Colonic mucosa (tissue), 4 donors: ENCODE data around the gene ERV3-1. TPM values are rescaled to one million over a fixed set of nuclear protein-coding genes. Genes with fewer than 3 reads are reported as not detected.

Source experiments
- DNase-seq: peaks from one replicate; pipeline ENCODE4 v3.0.0-alpha.2; 2020
- H3K27ac ChIP-seq: fragments of 200-600 bp; one replicate; pipeline ENCODE4 v1.8.0; 2021
- H3K27me3 ChIP-seq: fragments of 200-600 bp; one replicate; pipeline ENCODE4 v1.8.0; 2021
- H3K36me3 ChIP-seq: fragments of 200-600 bp; one replicate; pipeline ENCODE4 v1.8.0; 2021
- H3K4me1 ChIP-seq: fragments of 200-600 bp; one replicate; pipeline ENCODE4 v1.8.0; 2021; ENCODE audit warnings: mild to moderate bottlenecking
- H3K4me3 ChIP-seq: fragments of 200-600 bp; one replicate; pipeline ENCODE4 v1.8.0; 2021
- H3K9ac ChIP-seq, 2 donors: one replicate each; pipeline ENCODE4 v1.7.0; 2013; ENCODE audit warnings: control low read depth in 2 of 2, low read depth in 2 of 2, low read length in 2 of 2
- H3K9me3 ChIP-seq: fragments of 200-600 bp; one replicate; pipeline ENCODE4 v1.8.0; 2021
- intact Hi-C: fragments of 100-400 bp; cut with DNase I; formaldehyde crosslinking; loops from one replicate; pipeline ENCODE4 v1.14.1; 2022
- total RNA-seq, 2 donors: library from RNA; stranded (reverse); fragmentation: NEBNext Ultra II Directional in 1 of 2; extraction: Animal tissue kit (Norgen Biotek cat#: 25700) in 1 of 2; gene quantifications; one replicate each; pipeline ENCODE4 v1.2.1, GENCODE V29; 2021
- TF ChIP-seq, protein P1 (sequence below): fragments of 200-600 bp; IDR thresholded peaks from one replicate; pipeline ENCODE4 v1.8.0; 2022; ENCODE audit warnings: antibody characterized with exemption, mild to moderate bottlenecking
- donor health status: healthy.
- donor health status: DM: no; HTN: no; CAD: no.
- donor health status: DM: no; HTN: no; CAD: no.

The ERV3-1 gene
- total RNA-seq, 2 donors from 2014 or later = 5.5 to 7.7 TPM

DNA sequence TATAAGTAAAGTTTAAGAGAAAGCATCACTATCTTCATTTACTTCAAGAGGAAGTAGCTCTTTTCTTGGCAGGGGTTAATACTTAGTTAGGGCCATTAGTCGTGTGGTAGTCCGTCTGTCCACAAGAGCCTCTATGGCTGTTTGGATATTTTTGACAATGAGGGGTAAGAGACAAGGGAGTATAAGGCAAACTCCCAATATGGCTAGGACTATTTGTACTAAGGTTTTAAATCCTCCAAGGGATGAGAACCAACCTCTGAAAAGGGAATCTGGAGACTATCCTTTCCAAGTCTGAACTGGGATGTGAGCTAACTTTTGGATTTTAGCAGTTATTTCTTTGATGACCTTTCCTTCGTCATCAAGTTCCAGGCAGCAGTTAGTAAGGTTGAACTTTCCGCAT, 15.6 kb downstream of the ERV3-1 start, which contains the start of gene ZNF117:
ZNF117 (minus strand) TSS at position 101 of the 400 bp plus-strand sequence.
- TF ChIP-seq, protein P1, sequence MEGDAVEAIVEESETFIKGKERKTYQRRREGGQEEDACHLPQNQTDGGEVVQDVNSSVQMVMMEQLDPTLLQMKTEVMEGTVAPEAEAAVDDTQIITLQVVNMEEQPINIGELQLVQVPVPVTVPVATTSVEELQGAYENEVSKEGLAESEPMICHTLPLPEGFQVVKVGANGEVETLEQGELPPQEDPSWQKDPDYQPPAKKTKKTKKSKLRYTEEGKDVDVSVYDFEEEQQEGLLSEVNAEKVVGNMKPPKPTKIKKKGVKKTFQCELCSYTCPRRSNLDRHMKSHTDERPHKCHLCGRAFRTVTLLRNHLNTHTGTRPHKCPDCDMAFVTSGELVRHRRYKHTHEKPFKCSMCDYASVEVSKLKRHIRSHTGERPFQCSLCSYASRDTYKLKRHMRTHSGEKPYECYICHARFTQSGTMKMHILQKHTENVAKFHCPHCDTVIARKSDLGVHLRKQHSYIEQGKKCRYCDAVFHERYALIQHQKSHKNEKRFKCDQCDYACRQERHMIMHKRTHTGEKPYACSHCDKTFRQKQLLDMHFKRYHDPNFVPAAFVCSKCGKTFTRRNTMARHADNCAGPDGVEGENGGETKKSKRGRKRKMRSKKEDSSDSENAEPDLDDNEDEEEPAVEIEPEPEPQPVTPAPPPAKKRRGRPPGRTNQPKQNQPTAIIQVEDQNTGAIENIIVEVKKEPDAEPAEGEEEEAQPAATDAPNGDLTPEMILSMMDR = no peak
- H3K9ac ChIP-seq = no peak within 1 kb of the TSS
- H3K36me3 ChIP-seq = no peaks in the 10 kb centered on the region
- no peak within 1 kb of the TSS for H3K27ac ChIP-seq
- H3K4me3 ChIP-seq = no peak within 1 kb of the TSS
- H3K27me3 ChIP-seq = no peaks in the 10 kb centered on the region
- H3K9me3 ChIP-seq = no peaks in the 10 kb centered on the region
- intact Hi-C loops = no loop called here
- no peak for DNase-seq
- H3K4me1 ChIP-seq = no peaks in the 10 kb centered on the region

DNA sequence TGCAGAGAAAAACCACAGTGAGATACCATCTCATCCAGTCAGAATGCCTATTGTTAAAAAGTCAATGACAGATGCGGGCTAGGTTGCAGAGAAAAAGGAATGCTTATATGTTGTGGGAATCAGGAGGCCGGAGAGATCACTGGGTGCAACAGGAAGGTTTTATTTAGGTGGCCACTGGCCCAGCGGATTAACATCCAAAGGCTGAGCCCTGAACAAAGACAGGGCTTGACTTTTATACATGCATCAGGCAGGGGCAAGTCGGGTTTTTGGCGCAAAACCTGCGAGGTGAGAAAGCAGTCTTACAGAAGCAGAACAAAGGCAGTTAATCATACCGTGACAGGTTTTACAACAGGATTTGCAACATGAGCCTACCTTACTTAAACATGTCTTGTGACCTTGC, 16.3 kb downstream of the ERV3-1 start:
- H3K4me1 ChIP-seq = no peaks in the 10 kb centered on the region
- TF ChIP-seq, protein P1 = no peak
- intact Hi-C loops = no loop called here
- H3K4me3 ChIP-seq = no peak overlapping the region
- no peaks in the 10 kb centered on the region for H3K36me3 ChIP-seq
- no peaks in the 10 kb centered on the region for H3K9me3 ChIP-seq
- H3K27ac ChIP-seq = no peak overlapping the region
- H3K27me3 ChIP-seq = no peaks in the 10 kb centered on the region
- H3K9ac ChIP-seq = no peak overlapping the region
- no peak for DNase-seq

DNA sequence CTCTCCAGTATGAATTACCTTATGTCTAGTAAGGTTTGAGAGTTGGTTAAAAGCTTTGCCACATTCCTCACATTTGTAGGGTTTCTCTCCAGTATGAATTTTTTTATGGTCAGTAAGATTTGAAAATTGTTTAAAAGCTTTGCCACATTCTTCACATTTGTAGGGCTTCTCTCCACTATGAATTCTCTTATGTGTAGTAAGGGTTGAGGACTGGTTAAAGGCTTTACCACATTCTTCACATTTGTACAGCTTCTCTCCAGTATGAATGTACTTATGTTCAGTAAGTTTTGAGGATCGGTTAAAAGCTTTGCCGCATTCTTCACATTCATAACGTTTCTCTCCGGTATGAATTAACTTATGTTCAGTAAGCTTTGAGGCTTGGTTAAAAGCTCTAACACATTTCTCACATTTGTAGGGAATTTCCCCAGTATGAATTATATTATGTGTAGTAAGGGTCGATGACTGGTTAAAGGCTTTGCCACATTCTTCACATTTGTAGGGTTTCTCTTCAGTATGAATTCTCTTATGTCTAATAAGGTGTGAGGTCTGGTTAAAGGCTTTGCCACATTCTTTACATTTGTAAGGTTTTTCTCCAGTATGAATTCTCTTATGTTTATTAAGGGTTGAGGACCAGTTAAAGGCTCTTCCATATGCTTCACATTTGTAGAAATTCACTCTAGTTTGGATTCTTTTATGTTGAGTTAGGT, 27.8 kb downstream of the ERV3-1 start:
- Histone ChIP-seq H3K27ac (no peak overlapping the region), H3K27me3 (no peaks in the 10 kb centered on the region), H3K36me3 (no peaks in the 10 kb centered on the region), H3K9me3 (peaks cover 5% of the 10 kb centered on the region), H3K4me1 (no peaks in the 10 kb centered on the region), H3K4me3 (no peak overlapping the region), H3K9ac (no peak overlapping the region)
- intact Hi-C loops = no loop called here
- DNase-seq = no peak
- TF ChIP-seq, protein P1 = no peak

DNA sequence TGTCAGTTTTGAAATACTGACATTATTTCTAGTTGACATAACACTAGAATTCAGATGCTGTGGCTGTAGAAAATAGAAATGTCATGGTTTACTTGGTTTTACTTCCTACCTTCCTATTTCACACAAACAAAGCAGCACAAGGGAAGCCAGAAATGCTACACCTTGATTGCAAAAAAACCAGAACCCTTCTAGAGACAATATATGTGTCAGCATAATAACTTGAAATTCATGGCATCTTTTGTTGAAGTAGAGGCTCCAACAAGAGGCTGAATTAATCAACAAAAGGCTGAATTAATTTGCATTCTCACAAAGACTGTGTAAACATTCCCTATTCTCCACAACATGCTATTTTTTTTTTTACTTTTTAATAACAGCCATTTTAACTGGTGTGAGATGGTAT, 40.9 kb downstream of the ERV3-1 start:
- intact Hi-C loops = no loop called here

DNA sequence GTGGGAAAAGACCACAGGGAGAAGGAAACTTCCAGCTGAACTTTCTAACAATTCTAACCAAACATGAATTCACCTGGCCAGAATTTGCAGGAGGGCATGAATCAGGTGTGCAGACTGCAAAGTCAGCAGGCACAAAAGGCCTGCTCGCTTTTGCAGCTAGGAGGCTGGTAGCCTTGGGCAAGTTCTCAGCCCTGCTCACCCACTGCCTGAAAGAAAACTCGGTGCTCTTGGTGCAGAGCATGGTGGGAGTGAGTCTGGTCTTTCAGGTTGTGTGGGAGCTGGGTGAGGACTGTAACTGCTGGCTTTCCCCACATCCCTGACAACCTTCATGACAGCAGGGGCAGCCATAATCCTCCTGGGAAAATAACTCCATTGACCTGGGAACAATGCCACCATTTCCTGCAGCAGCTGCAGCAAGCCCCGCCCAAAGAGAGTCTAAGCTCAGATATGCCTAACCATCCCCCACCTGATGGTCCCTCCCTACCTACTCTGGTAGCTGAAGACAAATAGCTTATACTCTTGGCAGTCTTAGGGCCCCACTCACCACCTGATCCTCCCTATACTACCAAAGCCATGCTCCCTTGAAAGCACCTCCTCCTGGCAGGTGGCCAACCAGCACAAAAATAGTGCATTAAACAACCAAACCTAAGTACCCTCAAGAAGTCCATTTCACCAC, 47.3 kb downstream of the ERV3-1 start:
- TF ChIP-seq, protein P1 = no peak
- Histone ChIP-seq H3K4me3 (no peak overlapping the region), H3K27me3 (no peaks in the 10 kb centered on the region), H3K9ac (no peak overlapping the region), H3K9me3 (no peaks in the 10 kb centered on the region), H3K27ac (no peak overlapping the region), H3K4me1 (no peaks in the 10 kb centered on the region), H3K36me3 (no peaks in the 10 kb centered on the region)
- intact Hi-C loops = no loop called here
- DNase-seq = no peak

More for the DNA sequence above, 40.9 kb downstream of the ERV3-1 start:
- Histone ChIP-seq H3K27ac (no peak overlapping the region), H3K36me3 (no peaks in the 10 kb centered on the region), H3K4me3 (no peak overlapping the region), H3K9ac (no peak overlapping the region), H3K27me3 (no peaks in the 10 kb centered on the region), H3K4me1 (no peaks in the 10 kb centered on the region), H3K9me3 (no peaks in the 10 kb centered on the region)
- TF ChIP-seq, protein P1 = no peak
- no peak for DNase-seq
